NB4 (cell line): ENCODE data around the gene DSTN.

ENCODE experiments used
- DNase-seq: peaks from one replicate; pipeline ENCODE4 v3.0.0; 2010; ENCODE audit warnings: low read depth
- H3K4me3 ChIP-seq: one replicate; pipeline ENCODE4 v1.5.1; 2011; ENCODE audit warnings: mild to moderate bottlenecking, low read depth, low read length, moderate library complexity
- MYC ChIP-seq: IDR thresholded peaks from 2 replicates; pipeline ENCODE4 v1.6.1; 2011; ENCODE audit warnings: low read depth, low read length
- POLR2A ChIP-seq: IDR thresholded peaks from 2 replicates; pipeline ENCODE4 v1.6.1; 2011; ENCODE audit warnings: mild to moderate bottlenecking; ENCODE audit not compliant: insufficient read length; ENCODE audit errors: extremely low read depth
- TF ChIP-seq, protein P1 (sequence below): IDR thresholded peaks from 2 replicates; pipeline ENCODE4 v1.6.1; 2011; ENCODE audit warnings: low read depth, low read length
- TF ChIP-seq, protein P2 (sequence below): IDR thresholded peaks from one replicate; pipeline ENCODE4 v1.5.1; 2012; ENCODE audit warnings: low read depth, low read length

DSTN gene

DNA sequence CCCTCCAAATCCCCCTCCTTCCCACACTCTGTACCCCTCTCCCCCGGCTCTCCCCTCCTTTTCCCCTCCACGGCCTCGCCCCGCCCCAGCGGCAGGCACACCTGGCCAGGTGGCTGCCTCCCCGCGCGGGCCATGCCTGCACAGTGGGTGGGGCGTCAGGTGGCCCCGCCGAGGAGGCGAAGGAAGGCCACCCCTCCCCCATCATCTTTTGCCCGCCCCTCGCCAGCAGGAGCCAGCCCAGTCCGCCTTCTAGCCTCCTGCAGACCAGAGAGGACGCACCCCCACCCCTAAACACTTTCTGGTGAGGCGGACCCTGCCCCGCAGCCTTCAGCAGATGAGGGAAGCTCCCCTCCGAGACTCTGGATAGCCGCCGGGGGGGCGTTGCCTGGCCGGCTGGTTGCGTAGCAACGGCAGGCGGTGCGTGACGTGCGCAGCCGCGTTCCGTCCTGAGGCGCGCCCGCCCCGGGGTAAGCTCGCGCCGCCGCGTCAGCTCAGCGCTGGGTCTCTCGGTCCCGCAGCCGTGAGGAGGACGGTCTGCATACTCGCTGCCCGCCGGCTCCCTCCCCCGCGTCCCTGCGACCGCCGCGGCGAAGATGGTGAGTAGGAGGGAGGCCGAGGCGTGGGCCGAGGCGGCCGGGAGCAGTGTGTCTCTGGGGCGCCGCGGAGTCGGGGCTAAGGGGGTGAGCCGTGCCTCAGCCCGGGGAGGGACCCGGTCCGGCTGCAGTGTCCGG is at the start of gene DSTN:
Gene DSTN, plus strand, starts transcription at position 460 of the 731 bp plus-strand sequence. Its CDS starts 134 bp downstream, at position 594.
- peak; percentile 92 for DNase-seq
- peak within 1 kb of the TSS; percentile 79 for H3K4me3 ChIP-seq
- TF ChIP-seq, protein P1, sequence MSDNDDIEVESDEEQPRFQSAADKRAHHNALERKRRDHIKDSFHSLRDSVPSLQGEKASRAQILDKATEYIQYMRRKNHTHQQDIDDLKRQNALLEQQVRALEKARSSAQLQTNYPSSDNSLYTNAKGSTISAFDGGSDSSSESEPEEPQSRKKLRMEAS = peak; percentile 7; the same call in 1 of the 2 replicates
- TF ChIP-seq POLR2A = peak; percentile 57
- TF ChIP-seq, protein P2, sequence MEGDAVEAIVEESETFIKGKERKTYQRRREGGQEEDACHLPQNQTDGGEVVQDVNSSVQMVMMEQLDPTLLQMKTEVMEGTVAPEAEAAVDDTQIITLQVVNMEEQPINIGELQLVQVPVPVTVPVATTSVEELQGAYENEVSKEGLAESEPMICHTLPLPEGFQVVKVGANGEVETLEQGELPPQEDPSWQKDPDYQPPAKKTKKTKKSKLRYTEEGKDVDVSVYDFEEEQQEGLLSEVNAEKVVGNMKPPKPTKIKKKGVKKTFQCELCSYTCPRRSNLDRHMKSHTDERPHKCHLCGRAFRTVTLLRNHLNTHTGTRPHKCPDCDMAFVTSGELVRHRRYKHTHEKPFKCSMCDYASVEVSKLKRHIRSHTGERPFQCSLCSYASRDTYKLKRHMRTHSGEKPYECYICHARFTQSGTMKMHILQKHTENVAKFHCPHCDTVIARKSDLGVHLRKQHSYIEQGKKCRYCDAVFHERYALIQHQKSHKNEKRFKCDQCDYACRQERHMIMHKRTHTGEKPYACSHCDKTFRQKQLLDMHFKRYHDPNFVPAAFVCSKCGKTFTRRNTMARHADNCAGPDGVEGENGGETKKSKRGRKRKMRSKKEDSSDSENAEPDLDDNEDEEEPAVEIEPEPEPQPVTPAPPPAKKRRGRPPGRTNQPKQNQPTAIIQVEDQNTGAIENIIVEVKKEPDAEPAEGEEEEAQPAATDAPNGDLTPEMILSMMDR = no peak

DNA sequence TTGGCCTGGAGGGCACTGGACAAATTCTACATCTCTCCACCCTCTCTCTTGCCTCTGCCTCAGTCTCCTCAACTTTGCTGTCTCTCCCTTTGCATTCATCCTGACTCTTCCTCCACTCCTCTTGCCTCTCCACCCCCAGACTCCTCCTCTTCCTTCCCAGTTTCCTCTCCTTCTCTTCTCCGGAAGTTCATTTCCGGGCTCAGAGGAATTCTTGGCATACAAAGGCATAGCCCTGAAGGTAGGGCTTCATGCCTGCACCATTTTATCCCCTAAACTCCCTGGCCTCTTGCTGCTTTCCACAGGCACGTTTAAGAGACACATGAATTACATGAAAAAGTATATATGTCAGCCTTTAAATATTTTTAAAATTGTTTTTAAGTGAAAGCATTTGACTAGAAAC is 49.3 kb upstream of the DSTN start:
- H3K4me3 ChIP-seq = no peak overlapping the region
- TF ChIP-seq, protein P1 = no peak
- no peak for TF ChIP-seq POLR2A
- TF ChIP-seq, protein P2 = no peak
- no peak for DNase-seq

DNA sequence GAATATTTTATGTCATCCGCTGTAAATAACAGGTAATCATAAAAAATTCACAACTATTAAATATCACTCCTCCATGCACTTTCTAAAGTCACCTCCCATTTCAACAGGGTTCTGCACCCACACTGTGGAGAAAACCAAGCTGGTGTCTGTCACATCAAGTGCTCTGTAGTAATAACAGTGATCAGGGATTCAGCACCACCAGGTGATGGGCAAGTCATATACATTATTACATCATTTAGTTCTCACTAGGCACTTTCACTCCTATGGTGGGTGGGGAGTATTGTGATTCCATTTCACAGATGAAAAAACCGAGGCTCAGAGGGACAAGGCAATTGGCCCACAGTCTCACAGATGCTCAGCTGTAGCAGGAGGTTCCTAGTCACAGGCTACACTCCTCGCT is 47.3 kb upstream of the DSTN start:
- DNase-seq = no peak
- H3K4me3 ChIP-seq = no peak overlapping the region
- TF ChIP-seq, protein P2 = no peak
- TF ChIP-seq MYC = no peak
- TF ChIP-seq, protein P1 = no peak

DNA sequence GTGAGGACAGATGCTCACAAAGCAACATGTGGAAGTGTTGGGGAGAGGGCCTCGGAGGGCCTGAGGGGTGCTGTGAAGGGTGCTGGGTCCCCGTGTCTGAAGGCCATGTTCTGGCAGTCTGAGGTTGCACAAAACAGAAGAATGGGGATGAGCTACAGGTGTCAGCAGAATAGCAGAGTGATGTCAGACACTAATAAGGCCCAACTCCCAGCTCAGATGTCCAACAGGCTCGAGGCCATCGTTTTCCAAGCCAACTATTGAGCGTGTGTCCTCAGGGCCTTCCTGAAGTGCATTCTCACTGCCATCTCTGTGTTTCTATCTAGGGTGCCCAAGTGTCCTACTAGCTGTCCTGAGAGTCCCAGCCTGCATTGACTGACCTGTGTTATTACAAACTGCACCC is 46.5 kb upstream of the DSTN start:
- DNase-seq = no peak
- TF ChIP-seq MYC = no peak
- TF ChIP-seq, protein P2 = no peak
- TF ChIP-seq POLR2A = no peak
- TF ChIP-seq, protein P1 = no peak
- no peak overlapping the region for H3K4me3 ChIP-seq

DNA sequence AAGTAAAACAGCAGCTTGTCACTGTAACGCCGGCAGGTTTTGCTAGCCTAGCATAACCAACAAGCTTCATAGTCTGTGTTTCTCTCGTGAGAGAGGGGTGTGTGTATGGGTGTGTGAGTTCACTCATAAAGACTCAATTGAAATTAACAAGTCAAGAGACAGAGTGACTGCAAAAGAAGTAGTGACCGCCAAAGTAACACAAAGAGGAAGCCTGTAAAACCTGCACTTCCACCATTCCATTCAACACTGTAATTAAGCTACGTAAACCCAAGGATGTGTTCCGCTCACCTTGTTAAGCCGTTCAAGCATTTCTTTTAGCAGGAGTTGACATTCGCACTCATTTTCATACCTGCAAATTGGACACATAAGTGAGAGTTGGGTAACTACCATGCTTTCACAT is 45.3 kb upstream of the DSTN start:
- no peak for TF ChIP-seq MYC
- no peak overlapping the region for H3K4me3 ChIP-seq
- DNase-seq = no peak

DNA sequence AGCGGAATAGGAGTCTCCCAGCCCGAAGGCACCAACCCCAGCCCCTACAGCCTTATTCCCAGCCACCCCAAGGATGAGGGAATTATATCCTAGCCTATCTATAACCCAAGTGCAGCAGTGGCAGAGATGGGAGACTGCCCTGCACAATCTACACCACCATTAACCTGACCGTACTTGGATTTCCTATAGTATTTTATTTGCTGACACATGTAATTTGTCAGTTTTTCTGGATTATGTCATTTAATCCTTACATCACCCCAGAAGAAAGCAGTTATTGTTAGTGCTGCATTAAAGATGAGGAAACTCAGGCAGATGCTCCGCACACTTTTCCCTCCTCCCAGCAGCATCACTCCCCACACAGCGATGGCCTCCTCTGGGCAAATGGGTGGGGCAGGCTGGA is 44.7 kb upstream of the DSTN start:
- no peak overlapping the region for H3K4me3 ChIP-seq
- no peak for DNase-seq
- TF ChIP-seq POLR2A (no peak), MYC (no peak)
- TF ChIP-seq, protein P1 = no peak
- TF ChIP-seq, protein P2 = no peak
